Esophagus muscularis mucosa (tissue), 3 donors: Measurements from ENCODE around the gene TGM6.

Experiments used
- EP300 ChIP-seq: sonication (generic); formaldehyde crosslinking; IDR thresholded peaks from one replicate; pipeline ENCODE4 v1.6.1; 2017; ENCODE audit warnings: antibody characterized with exemption
- TF ChIP-seq, protein P1 (sequence below), 3 experiments: fragments of 200-600 bp in 2 of 3; fragments of 450-650 bp in 1 of 3; sonication (generic) in 2 of 3; IDR thresholded peaks; one replicate each; pipeline ENCODE4 v1.5.1; 2017 to 2019; ENCODE audit warnings: antibody characterized with exemption in 3 of 3, mild to moderate bottlenecking in 2 of 3, moderate library complexity in 1 of 3

DNA sequence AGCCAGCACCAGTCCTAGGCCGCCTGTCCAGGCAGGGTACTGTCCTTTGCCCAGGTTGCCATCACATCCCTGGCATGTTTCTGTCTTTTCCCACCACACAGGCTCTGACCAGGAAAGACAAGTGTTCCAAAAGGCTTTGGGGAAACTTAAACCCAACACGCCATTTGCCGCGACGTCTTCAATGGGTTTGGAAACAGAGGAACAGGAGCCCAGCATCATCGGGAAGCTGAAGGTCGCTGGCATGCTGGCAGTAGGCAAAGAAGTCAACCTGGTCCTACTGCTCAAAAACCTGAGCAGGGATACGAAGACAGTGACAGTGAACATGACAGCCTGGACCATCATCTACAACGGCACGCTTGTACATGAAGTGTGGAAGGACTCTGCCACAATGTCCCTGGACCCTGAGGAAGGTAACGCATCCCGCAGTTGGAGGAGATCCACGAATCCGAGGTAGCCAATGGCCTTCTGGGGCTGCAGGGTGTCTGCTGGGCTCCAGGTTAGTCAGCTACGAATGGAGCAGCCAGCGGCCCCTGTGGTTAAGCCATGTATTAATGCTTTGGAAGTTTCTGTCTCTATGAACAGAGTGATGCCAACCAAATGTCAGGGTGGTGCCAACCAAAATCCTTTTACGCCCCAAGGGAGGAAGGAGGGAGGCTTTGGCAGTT, 48.7 kb upstream of the TGM6 start:
- TF ChIP-seq, protein P1, sequence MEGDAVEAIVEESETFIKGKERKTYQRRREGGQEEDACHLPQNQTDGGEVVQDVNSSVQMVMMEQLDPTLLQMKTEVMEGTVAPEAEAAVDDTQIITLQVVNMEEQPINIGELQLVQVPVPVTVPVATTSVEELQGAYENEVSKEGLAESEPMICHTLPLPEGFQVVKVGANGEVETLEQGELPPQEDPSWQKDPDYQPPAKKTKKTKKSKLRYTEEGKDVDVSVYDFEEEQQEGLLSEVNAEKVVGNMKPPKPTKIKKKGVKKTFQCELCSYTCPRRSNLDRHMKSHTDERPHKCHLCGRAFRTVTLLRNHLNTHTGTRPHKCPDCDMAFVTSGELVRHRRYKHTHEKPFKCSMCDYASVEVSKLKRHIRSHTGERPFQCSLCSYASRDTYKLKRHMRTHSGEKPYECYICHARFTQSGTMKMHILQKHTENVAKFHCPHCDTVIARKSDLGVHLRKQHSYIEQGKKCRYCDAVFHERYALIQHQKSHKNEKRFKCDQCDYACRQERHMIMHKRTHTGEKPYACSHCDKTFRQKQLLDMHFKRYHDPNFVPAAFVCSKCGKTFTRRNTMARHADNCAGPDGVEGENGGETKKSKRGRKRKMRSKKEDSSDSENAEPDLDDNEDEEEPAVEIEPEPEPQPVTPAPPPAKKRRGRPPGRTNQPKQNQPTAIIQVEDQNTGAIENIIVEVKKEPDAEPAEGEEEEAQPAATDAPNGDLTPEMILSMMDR (IDR thresholded peaks at IDR 0.05) = no peak
- no peak for TF ChIP-seq EP300
